ENCODE results near the gene C16orf86. TPM values are rescaled to one million over a fixed set of nuclear protein-coding genes. Genes with fewer than 3 reads are reported as not detected.
"Not testable (repeated sequence)": the region's sequence is repeated elsewhere in the genome, so short reads cannot be mapped to it uniquely, and the experiment has no call there.

The C16orf86 gene
- total and polyA plus RNA-seq, 2 of the 8 experiments (the other 6 are each of a cell fraction or from before 2014, with no cell fraction given), result 1.4 to 2.3 TPM

DNA sequence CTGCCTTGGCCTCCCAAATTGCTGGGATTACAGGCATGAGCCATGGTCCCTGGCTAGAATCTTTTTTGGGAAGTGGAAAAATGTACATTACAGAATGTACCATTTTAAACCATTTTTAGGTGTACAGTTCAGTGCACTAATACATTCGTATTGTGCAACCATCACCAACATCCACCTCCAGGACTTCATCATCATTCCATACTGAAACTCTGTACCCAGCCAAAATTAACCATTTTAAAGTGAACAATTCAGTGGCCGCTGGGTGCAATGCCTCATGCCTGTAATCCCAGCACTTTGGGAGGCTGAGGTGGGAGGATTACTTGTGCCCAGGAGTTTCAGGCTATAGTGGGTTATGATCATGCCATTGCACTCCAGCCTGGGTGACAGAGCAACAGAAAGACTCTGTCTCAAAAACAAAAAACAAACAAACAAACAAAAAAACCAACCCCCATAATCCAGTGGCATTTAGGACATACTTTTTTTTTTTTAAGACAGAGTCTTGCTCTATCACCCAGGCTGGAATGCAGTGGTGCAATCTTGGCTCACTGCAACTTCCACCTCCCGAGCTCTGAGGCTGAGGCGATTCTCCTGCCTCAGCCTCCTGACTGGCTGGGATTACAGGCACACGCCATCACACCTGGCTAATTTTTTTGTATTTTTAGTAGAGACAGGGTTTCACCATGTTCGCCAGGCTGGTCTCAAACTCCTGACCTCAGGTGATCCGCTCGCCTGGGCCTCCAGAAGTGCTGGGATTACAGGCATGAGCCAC is 27.1 kb downstream of the C16orf86 start:
- H3K4me2 ChIP-seq (ENCODE audit: insufficient read depth in 1 of 2, low read depth in 2 of 2, low read length in 2 of 2); H2BK20ac ChIP-seq (ENCODE audit: low read length); H2BK15ac ChIP-seq (ENCODE audit: low read length); H3K4me3 ChIP-seq (ENCODE audit: extremely low read depth in 1 of 4, insufficient read depth in 2 of 4, low read depth in 3 of 4, low read length in 4 of 4); FAIRE-seq; H3K18ac ChIP-seq (ENCODE audit: extremely low read depth, low read length); H4K20me1 ChIP-seq (replicated peaks in 1 of 2; ENCODE audit: control insufficient read depth in 1 of 2, insufficient read depth in 2 of 2, low read length in 2 of 2); H3K4ac ChIP-seq (replicated peaks; ENCODE audit: insufficient read length, low read depth, low read length); H3K79me2 ChIP-seq (ENCODE audit: control insufficient read depth in 1 of 2, insufficient read depth in 2 of 2, low read length in 2 of 2); H2BK120ac ChIP-seq (replicated peaks; ENCODE audit: low read depth, low read length); H4K5ac ChIP-seq (ENCODE audit: insufficient read length, low read depth, low read length); H3K23ac ChIP-seq (ENCODE audit: insufficient read length); H2AK5ac ChIP-seq (ENCODE audit: low read depth, low read length); H3K23me2 ChIP-seq (ENCODE audit: low read depth, low read length); H3K36me3 ChIP-seq (ENCODE audit: control insufficient read depth in 2 of 4, insufficient read depth in 4 of 4, low read length in 3 of 4); H3K14ac ChIP-seq (ENCODE audit: insufficient read length); POLR2A ChIA-PET (ENCODE audit: partially characterized antibody); H2BK12ac ChIP-seq (ENCODE audit: low read depth, low read length); H3K56ac ChIP-seq (replicated peaks; ENCODE audit: insufficient read length, low read depth, low read length); H4K91ac ChIP-seq (replicated peaks; ENCODE audit: insufficient read length, low read length); H2BK5ac ChIP-seq (ENCODE audit: low read depth, low read length); H3K27ac ChIP-seq (ENCODE audit: low read depth, low read length); H3K79me1 ChIP-seq (ENCODE audit: low read depth, low read length); H2AFZ ChIP-seq (ENCODE audit: low read length); H3K27me3 ChIP-seq (replicated peaks in 1 of 4; ENCODE audit: control insufficient read depth in 3 of 4, extremely low read depth in 1 of 4, insufficient read depth in 3 of 4, low read length in 3 of 4); H3K9me3 ChIP-seq (ENCODE audit: insufficient read depth in 2 of 2, low read depth in 1 of 2, low read length in 1 of 2); DNase-seq (ENCODE audit: low read depth in 1 of 2, low spot score in 2 of 2); H3K9ac ChIP-seq (replicated peaks in 1 of 4; ENCODE audit: extremely low read depth in 1 of 4, low read depth in 3 of 4, low read length in 3 of 4); H3K4me1 ChIP-seq (replicated peaks in 1 of 4; ENCODE audit: control insufficient read depth in 3 of 4, insufficient read depth in 4 of 4, low read length in 3 of 4); H4K8ac ChIP-seq (ENCODE audit: extremely low read depth, insufficient read depth, low read length): not testable (repeated sequence)
- CTCF ChIA-PET (ENCODE audit: partially characterized antibody), result interaction anchor here (0.6 to 4.0 kb wide), 5 partner anchors 17 to 190 kb away, joined by 3 to 15 read pairs (median 4); no protein-coding TSS in a partner anchor
- 91% methylated on average over 8 of the region's 8 CpGs; no CpG with 5 or more reads in 1 of the 2 experiments for WGBS, 2 experiments (ENCODE audit: extremely low coverage in 1 of 2, insufficient coverage in 1 of 2, insufficient read length in 1 of 2, insufficient replicate concordance in 2 of 2, low coverage in 1 of 2, low lambda C conversion rate in 2 of 2, missing lambda C conversion rate in 1 of 2)

Data from H1 (cell line).